ENCODE measurements around the gene CLN5. TPM values are rescaled to one million over a fixed set of nuclear protein-coding genes. Genes with fewer than 3 reads are reported as not detected.
A peak's percentile ranks its signal among the peaks of the same experiment; 100 is the strongest.

CLN5 gene
- total RNA-seq, 1 experiment from 2014 or later = 10.7 TPM

DNA sequence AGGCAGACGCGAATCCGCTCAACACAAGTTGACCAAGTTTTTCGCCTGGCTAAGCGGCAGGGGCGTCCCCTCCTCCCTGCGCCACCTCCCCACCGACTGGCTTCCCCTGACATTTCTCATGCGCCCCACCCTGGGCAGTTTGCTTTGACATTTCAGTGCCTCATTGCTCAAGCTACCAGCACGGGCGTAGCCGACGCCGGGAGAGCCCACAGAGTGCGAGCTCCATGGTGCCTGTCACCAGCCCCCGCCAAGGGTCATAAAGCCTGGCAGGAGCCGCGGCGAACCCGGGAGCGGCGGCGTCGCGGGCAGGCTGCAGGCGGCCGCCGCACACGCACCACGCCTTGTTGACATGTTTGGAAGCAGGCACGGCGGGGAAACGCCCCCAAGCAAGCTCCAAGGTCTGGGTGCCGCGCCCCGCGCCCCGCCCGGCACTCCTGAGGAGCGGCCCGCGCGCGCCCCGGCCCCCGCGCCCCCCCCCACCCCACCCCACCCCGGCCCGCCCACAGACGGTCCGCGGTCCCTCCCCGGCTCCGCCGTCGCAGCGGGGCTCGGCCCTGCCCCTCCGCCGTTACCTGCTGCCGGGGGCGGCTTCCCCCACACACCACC lies 34.5 kb downstream of the CLN5 start:
- H3K4me3 ChIP-seq = peak overlapping the region; percentile 95
- intact Hi-C loops (cut with micrococcal nuclease; ENCODE audit: unreplicated experiment) = loop anchor here (2.0 to 10.0 kb wide), 4 partner anchors 34 to 481 kb away; partner anchors contain the start of genes CLN5 and MYCBP2
- H3K9me3 ChIP-seq (ENCODE audit: insufficient read depth, low read depth) = no peaks in the 10 kb centered on the region
- TF ChIP-seq EZH2 (IDR thresholded peaks at IDR 0.05; ENCODE audit: low read depth) (no peak), CTCF (conservative IDR thresholded peaks at IDR 0.05) (no peak)
- peaks cover 45% of the 10 kb centered on the region for H3K4me1 ChIP-seq (replicated peaks; ENCODE audit: insufficient read depth)
- peak; percentile 68 to 80 for DNase-seq
- H2AFZ ChIP-seq = peak overlapping the region; percentile 84
- H4K20me1 ChIP-seq (ENCODE audit: insufficient read depth) = peaks cover 47% of the 10 kb centered on the region
- 0 out of 2 replicates have a peak, but pooled peaks cover 6% of the 10 kb centered on the region for H3K36me3 ChIP-seq (ENCODE audit: low read depth)
- no TSS peak for BruUV-seq (replicated peaks)
- H3K27me3 ChIP-seq (ENCODE audit: insufficient read depth, low read depth) = no peaks in the 10 kb centered on the region
- peak overlapping the region; percentile 88 for H3K4me2 ChIP-seq
- H3K27ac ChIP-seq = peak overlapping the region; percentile 89
- ChIA-PET POLR2A (ENCODE audit: unreplicated experiment) (interaction anchor here (0.7 to 0.8 kb wide), 4 partner anchors 35 to 1753 kb away, joined by 4 to 12 read pairs (median 5); partner anchors contain the start of gene CLN5), CTCF (no interaction called here)
- peaks cover 8% of the 10 kb centered on the region; the same call in 1 of the 2 replicates for H3F3A ChIP-seq (ENCODE audit: insufficient read depth, low read depth)
- peaks cover 50% of the 10 kb centered on the region for H3K79me2 ChIP-seq (ENCODE audit: low read depth)
- H3K9me2 ChIP-seq (ENCODE audit: insufficient read depth) = no peaks in the 10 kb centered on the region

DNA sequence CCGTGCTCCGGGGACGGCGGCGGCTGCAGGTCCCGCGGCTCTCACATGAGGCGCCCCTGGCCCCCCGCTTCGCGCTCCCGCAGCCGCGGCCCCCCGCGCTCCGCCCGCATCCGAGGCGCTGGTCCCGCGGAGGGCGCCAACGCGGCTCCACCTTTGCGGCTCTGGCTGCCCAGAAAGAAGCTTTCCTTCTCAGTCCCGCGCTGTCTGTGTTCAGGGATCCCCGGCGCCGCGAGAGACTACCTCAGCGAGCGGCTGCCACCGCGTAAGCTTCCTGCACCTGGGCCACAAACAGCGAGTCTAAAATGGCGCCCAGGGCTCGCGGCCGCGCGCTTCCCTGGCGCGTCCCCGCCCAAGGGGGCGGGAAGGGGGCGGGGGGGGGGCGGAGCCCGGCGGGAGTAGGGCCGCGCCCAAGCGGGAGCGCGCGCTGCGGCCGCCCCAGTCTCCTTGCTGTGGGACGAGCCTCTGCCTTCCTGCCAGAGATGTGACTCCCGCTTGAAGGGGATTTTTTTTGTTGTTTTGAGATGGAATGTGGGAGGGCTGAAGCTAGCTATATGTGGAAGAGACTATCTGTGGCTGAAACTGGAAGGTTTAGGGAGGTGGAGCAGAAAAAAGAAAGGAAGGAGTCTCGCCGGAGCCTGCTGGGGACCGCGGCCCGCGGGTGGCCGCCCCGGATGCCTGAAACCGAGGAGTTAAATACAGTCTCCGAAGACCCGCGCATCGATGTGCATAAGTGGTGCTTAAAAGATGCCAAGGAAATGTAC lies 35.2 kb downstream of the CLN5 start, which contains the start of gene FBXL3:
Gene FBXL3 (minus strand): TSS at position 299 of the 761 bp plus-strand sequence. CDS start 5,299 bp downstream, outside the sequence.
- no peaks in the 10 kb centered on the region for H3K9me3 ChIP-seq (ENCODE audit: insufficient read depth, low read depth)
- peaks cover 45% of the 10 kb centered on the region for H3K4me1 ChIP-seq (replicated peaks; ENCODE audit: insufficient read depth)
- H3K9me2 ChIP-seq (ENCODE audit: insufficient read depth) = no peaks in the 10 kb centered on the region
- H3F3A ChIP-seq (ENCODE audit: insufficient read depth, low read depth) = peaks cover 8% of the 10 kb centered on the region; the same call in 1 of the 2 replicates
- peaks cover 40% of the 10 kb centered on the region for H4K20me1 ChIP-seq (ENCODE audit: insufficient read depth)
- peak within 1 kb of the TSS; percentile 88 for H3K4me2 ChIP-seq
- intact Hi-C loops (cut with micrococcal nuclease; ENCODE audit: unreplicated experiment) = loop anchor here (2.0 to 10.0 kb wide), 4 partner anchors 34 to 480 kb away; partner anchors contain the start of genes CLN5 and MYCBP2
- TF ChIP-seq CTCF (conservative IDR thresholded peaks at IDR 0.05) = no peak
- peak within 1 kb of the TSS; percentile 95 for H3K4me3 ChIP-seq
- no peaks in the 10 kb centered on the region for H3K27me3 ChIP-seq (ENCODE audit: insufficient read depth, low read depth)
- TSS peak; percentile 77 for BruUV-seq (replicated peaks)
- ChIA-PET CTCF (no interaction called here), POLR2A (ENCODE audit: unreplicated experiment) (interaction anchor here (0.6 to 0.8 kb wide), 4 partner anchors 26 to 1753 kb away, joined by 4 to 12 read pairs (median 4); partner anchors contain the start of gene CLN5)
- peak within 1 kb of the TSS; percentile 89 for H3K27ac ChIP-seq
- 0 out of 2 replicates have a peak, but pooled peaks cover 6% of the 10 kb centered on the region for H3K36me3 ChIP-seq (ENCODE audit: low read depth)
- peak; percentile 75 to 78 for DNase-seq
- peaks cover 44% of the 10 kb centered on the region for H3K79me2 ChIP-seq (ENCODE audit: low read depth)
- peak within 1 kb of the TSS; percentile 84 for H2AFZ ChIP-seq

DNA sequence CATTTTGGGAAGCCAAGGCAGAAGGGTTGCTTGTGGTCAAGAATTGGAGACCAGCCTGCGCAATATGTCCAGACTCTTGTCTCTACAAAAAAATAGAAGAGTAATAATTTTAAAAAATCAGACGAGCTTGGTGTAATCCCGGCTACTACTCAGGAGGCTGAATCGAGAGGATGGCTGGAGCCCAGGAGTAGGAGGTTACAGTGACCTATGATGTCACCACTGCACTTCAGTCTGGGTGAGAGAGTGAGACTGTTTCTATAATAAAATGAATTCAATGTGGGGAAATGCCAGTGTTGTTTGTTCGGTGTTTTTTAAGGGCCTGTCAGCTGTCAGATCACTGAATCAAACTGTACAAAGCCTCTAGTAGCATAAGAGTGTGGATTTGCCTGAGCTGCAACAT lies 36.3 kb downstream of the CLN5 start:
- CTCF ChIA-PET = no interaction called here
- intact Hi-C loops (cut with micrococcal nuclease; ENCODE audit: unreplicated experiment) = loop anchor here (5.0 to 10.0 kb wide), 2 partner anchors 447 to 479 kb away; no protein-coding TSS in a partner anchor

More for the DNA sequence above, 36.3 kb downstream of the CLN5 start:
- TF ChIP-seq CTCF (conservative IDR thresholded peaks at IDR 0.05) (no peak), EZH2 (IDR thresholded peaks at IDR 0.05; ENCODE audit: low read depth) (no peak)
- POLR2A ChIA-PET (ENCODE audit: unreplicated experiment) = no interaction called here
- peak overlapping the region; percentile 84; the same call in 1 of the 2 replicates for H2AFZ ChIP-seq
- peaks cover 41% of the 10 kb centered on the region for H3K4me1 ChIP-seq (replicated peaks; ENCODE audit: insufficient read depth)
- peak overlapping the region; percentile 85 for H3K4me2 ChIP-seq
- no peak overlapping the region for H3K4me3 ChIP-seq
- no peaks in the 10 kb centered on the region; the same call in 1 of the 2 replicates for H3K9me2 ChIP-seq (ENCODE audit: insufficient read depth)
- no TSS peak for BruUV-seq (replicated peaks)
- 0 out of 2 replicates have a peak, but pooled peaks cover 6% of the 10 kb centered on the region for H3K36me3 ChIP-seq (ENCODE audit: low read depth)
- peaks cover 8% of the 10 kb centered on the region; the same call in 1 of the 2 replicates for H3F3A ChIP-seq (ENCODE audit: insufficient read depth, low read depth)
- DNase-seq = no peak
- peaks cover 32% of the 10 kb centered on the region for H3K79me2 ChIP-seq (ENCODE audit: low read depth)
- no peak overlapping the region for H3K27ac ChIP-seq
- H3K9me3 ChIP-seq (ENCODE audit: insufficient read depth, low read depth) = no peaks in the 10 kb centered on the region
- H4K20me1 ChIP-seq (ENCODE audit: insufficient read depth) = peaks cover 30% of the 10 kb centered on the region
- no peaks in the 10 kb centered on the region for H3K27me3 ChIP-seq (ENCODE audit: insufficient read depth, low read depth)
